CD4-positive, alpha-beta T cell (primary cell): Measurements from ENCODE around the gene GPC5. TPM values are rescaled to one million over a fixed set of nuclear protein-coding genes. Genes with fewer than 3 reads are reported as not detected.

Experiments used
- ATAC-seq: fragments of 200-7000 bp; cut with Tn5 transposase; one replicate; pipeline ENCODE4 v1.10.0; 2022; ENCODE audit warnings: mild to moderate bottlenecking; ENCODE audit not compliant: poor library complexity
- CTCF ChIA-PET: fragments of 350-600 bp; sonication (Branson Sonifier 250); formaldehyde crosslinking; loops from one replicate; lab custom pipeline; 2021; ENCODE audit warnings: antibody characterized with exemption, inconsistent platforms; lab: Charles Lee
- POLR2A ChIA-PET: fragments of 350-600 bp; sonication (Branson Sonifier 250); formaldehyde crosslinking; loops from one replicate; lab custom pipeline; 2021; ENCODE audit warnings: antibody characterized with exemption, inconsistent platforms; lab: Charles Lee
- DNase-seq, 14 experiments: peaks; one replicate each; pipeline ENCODE4 v3.0.0-alpha.2; 2013 to 2020; ENCODE audit warnings: mixed read lengths in 2 of 14
- H3K27ac ChIP-seq, 2 donors: one replicate each; pipeline versions ENCODE4 v1.5.1 to v1.7.0; 2013; ENCODE audit warnings: low read length in 2 of 2, low read depth in 1 of 2, mild to moderate bottlenecking in 1 of 2
- H3K27me3 ChIP-seq, 2 experiments: 1 replicate in 1 of 2; 2 replicates in 1 of 2; pipeline versions ENCODE4 v1.6.1 to v1.7.0; 2013; ENCODE audit warnings: low read length in 2 of 2, control low read depth in 1 of 2, mild to moderate bottlenecking in 1 of 2, moderate library complexity in 1 of 2; ENCODE audit not compliant: insufficient read depth in 2 of 2, control insufficient read depth in 1 of 2
- H3K36me3 ChIP-seq: one replicate; pipeline ENCODE4 v1.6.1; 2013; ENCODE audit warnings: low read length, control low read depth; ENCODE audit not compliant: insufficient read depth
- H3K4me1 ChIP-seq: one replicate; pipeline ENCODE4 v1.6.1; 2013; ENCODE audit warnings: low read length, control low read depth; ENCODE audit not compliant: insufficient read depth
- H3K4me3 ChIP-seq: one replicate; pipeline ENCODE4 v1.5.1; 2013; ENCODE audit warnings: mild to moderate bottlenecking, low read length, moderate library complexity
- H3K9me3 ChIP-seq, 2 experiments: 1 replicate in 1 of 2; 2 replicates in 1 of 2; pipeline versions ENCODE4 v1.6.1 to v1.7.0; 2013; ENCODE audit warnings: low read length in 2 of 2, mild to moderate bottlenecking in 2 of 2, control low read depth in 1 of 2, moderate library complexity in 1 of 2; ENCODE audit not compliant: control insufficient read depth in 1 of 2, insufficient read depth in 1 of 2
- H3K27ac Mint-ChIP-seq: one replicate; pipeline ENCODE4 v1.8.0; 2020; ENCODE audit warnings: mixed read lengths
- H3K27me3 Mint-ChIP-seq: one replicate; pipeline ENCODE4 v1.8.0; 2021; ENCODE audit warnings: mixed read lengths
- H3K36me3 Mint-ChIP-seq: one replicate; pipeline ENCODE4 v1.8.0; 2021; ENCODE audit warnings: low read depth, mixed read lengths
- H3K4me1 Mint-ChIP-seq: one replicate; pipeline ENCODE4 v1.8.0; 2021; ENCODE audit warnings: low read depth, mixed read lengths
- H3K4me3 Mint-ChIP-seq: one replicate; pipeline ENCODE4 v1.8.0; 2020; ENCODE audit warnings: mild to moderate bottlenecking, mixed read lengths
- H3K9me3 Mint-ChIP-seq: one replicate; pipeline ENCODE4 v1.8.0; 2020; ENCODE audit warnings: mixed read lengths
- CTCF ChIP-seq: fragments of 200-600 bp; IDR thresholded peaks from one replicate; pipeline ENCODE4 v1.8.0; 2022; ENCODE audit warnings: antibody characterized with exemption, mild to moderate bottlenecking
- intact Hi-C, 2 experiments: fragments of 100-400 bp; cut with DNase I in 1 of 2; cut with micrococcal nuclease in 1 of 2; formaldehyde crosslinking; loops; one replicate each; pipeline versions ENCODE4 v1.15.1 to v1.9.0; 2023 to 2025; cut with DNase I, micrococcal nuclease
- total RNA-seq, 174 experiments: library from RNA in 2 of 174; stranded (reverse) in 2 of 174; gene quantifications; one replicate each; pipeline ENCODE4 v1.2.3 and lab custom pipeline; 2021 to 2026

GPC5 gene
- total RNA-seq, 2 experiments from 2014 or later: not detected

DNA sequence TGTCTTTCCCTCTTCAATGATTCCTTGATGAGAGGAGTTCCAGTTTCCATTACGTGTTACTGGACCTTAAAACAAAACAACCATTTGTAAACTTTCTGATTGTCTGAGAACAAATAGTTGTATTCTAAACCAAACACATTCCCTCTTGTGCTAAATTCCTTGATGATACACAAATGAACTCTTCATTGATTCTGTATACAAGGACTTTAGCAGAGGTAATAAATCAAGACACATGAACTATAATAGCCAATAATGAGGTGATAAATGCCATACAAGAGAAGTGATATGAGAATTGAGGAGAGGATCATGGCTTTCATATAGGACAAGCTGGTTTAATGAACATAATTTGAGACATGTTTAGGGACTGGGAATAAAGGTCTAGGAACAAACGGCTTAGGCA, 13.5 kb upstream of the GPC5 start:
- H3K9me3 ChIP-seq: no peaks in the 10 kb centered on the region
- no peaks in the 10 kb centered on the region for H3K36me3 ChIP-seq
- Mint-ChIP-seq H3K4me1 (no peaks in the 10 kb centered on the region), H3K27ac (no peak overlapping the region), H3K9me3 (no peaks in the 10 kb centered on the region), H3K36me3 (no peaks in the 10 kb centered on the region), H3K4me3 (no peak overlapping the region), H3K27me3 (peaks cover 34% of the 10 kb centered on the region)
- H3K27ac ChIP-seq: no peak overlapping the region
- H3K4me1 ChIP-seq: no peaks in the 10 kb centered on the region
- H3K27me3 ChIP-seq: peaks cover 0 to 22% of the 10 kb centered on the region in 2 experiments
- CTCF ChIA-PET: no interaction called here
- no peak for ATAC-seq
- POLR2A ChIA-PET: no interaction called here
- no peak for DNase-seq
- no peak overlapping the region for H3K4me3 ChIP-seq
- intact Hi-C loops: no loop called here
- no peak for TF ChIP-seq CTCF

DNA sequence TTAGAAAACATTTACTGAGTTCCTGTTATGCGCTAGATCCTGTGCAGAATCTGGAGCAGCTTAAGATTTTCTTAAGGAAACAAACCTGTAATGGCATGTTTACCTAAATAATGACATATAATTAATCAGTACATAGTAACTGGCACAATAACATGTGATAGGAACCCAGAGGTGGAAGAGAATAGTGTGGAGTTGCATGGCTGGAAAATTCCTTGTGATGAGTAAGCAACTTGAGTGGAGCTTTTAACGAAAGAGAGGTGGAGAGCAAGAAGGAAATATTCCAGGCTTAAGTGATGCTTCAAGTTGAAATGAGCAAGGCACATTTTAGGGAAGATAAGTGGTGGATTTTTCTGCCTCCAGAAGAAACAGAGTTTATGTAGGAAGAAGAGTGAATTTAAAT, 9.2 kb upstream of the GPC5 start:
- no peak overlapping the region for H3K27ac ChIP-seq
- Mint-ChIP-seq H3K9me3 (no peaks in the 10 kb centered on the region), H3K4me1 (no peaks in the 10 kb centered on the region), H3K27me3 (peaks cover 65% of the 10 kb centered on the region), H3K27ac (no peak overlapping the region), H3K36me3 (no peaks in the 10 kb centered on the region), H3K4me3 (no peak overlapping the region)
- H3K9me3 ChIP-seq: no peaks in the 10 kb centered on the region
- ChIA-PET POLR2A (no interaction called here), CTCF (no interaction called here)
- DNase-seq: no peak
- ATAC-seq: no peak
- H3K36me3 ChIP-seq: no peaks in the 10 kb centered on the region
- peaks cover 5 to 33% of the 10 kb centered on the region in 2 experiments for H3K27me3 ChIP-seq
- no peaks in the 10 kb centered on the region for H3K4me1 ChIP-seq
- TF ChIP-seq CTCF: no peak
- intact Hi-C loops: no loop called here
- no peak overlapping the region for H3K4me3 ChIP-seq

DNA sequence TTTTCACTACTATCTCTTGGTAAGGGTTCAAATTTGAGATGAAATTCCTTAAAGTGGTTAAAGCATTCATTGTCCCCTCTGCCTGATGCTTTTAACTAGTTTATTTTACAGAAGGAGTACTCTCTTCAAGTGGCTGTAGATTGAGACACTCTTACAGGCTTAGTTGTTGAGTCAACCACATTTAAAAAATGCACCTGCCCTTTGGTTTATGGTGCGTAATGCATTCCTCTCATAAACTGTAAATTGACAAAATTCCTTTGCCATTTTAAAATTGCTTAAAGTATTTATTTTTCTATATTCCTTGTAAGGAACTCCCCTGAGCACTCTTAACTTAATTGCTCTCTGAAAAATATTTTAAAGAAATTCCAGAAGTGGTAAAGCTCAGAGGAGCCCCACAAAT, 826 bp upstream of the GPC5 start:
- intact Hi-C loops: no loop called here
- ChIA-PET CTCF (no interaction called here), POLR2A (no interaction called here)
- Histone ChIP-seq H3K27me3 (peaks cover 25 to 37% of the 10 kb centered on the region in 2 experiments), H3K4me1 (peaks cover 17% of the 10 kb centered on the region), H3K27ac (no peak overlapping the region), H3K9me3 (peaks cover 0 to 11% of the 10 kb centered on the region in 2 experiments), H3K36me3 (no peaks in the 10 kb centered on the region), H3K4me3 (no peak overlapping the region)
- Mint-ChIP-seq H3K4me1 (peaks cover 19% of the 10 kb centered on the region), H3K27me3 (peaks cover 58% of the 10 kb centered on the region), H3K9me3 (no peaks in the 10 kb centered on the region), H3K27ac (no peak overlapping the region), H3K4me3 (no peak overlapping the region), H3K36me3 (no peaks in the 10 kb centered on the region)
- TF ChIP-seq CTCF: no peak
- ATAC-seq: no peak
- DNase-seq: no peak
